GM19468 (cell line): Measurements from ENCODE around the gene ZFP90.
"Not testable (repeated sequence)": the region's sequence is repeated elsewhere in the genome, so short reads cannot be mapped to it uniquely, and the experiment has no call there.

Source experiments
- ATAC-seq: cut with Tn5 transposase; IDR thresholded peaks from one replicate; pipeline ENCODE4 v1.9.1; 2021; ENCODE audit warnings: mild to moderate bottlenecking, moderate library complexity, moderate number of reproducible peaks; ENCODE audit not compliant: unreplicated experiment; ENCODE audit errors: extremely low read depth

The ZFP90 gene

GRCh38 chr16:68538880-68539701 lies at the start of gene ZFP90:
Gene ZFP90, plus strand, starts transcription at chr16:68539291. Its CDS starts 502 bp downstream, at chr16:68539793.
- ATAC-seq, result peak; percentile 78

- ATAC-seq, result no peak
Measured at GRCh38 chr16:68490358-68490757, 48.7 kb upstream of the ZFP90 start.

GRCh38 chr16:68490829-68491575 lies 48.1 kb upstream of the ZFP90 start:
- ATAC-seq, result no peak

DNA sequence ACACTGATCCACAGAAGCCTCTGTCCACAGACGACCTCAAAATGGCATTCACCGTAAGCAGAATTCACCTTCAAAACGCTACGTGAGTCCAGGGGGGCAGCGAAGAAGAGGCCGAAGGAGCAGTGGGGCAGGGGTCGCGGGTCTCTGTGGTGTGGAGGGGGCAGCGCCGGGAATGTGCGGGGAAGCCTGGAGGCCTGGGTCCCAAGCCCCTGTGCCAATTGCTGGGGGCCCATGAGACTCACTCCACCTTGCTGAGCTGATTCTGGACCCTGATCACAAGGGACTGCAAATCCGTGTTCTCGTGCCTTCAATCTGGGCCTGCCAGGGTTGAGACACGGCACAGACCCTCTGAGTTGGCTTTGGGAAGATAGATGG lies 47.5 kb upstream of the ZFP90 start:
- ATAC-seq, result no peak

GRCh38 chr16:68492151-68492542 lies 46.9 kb upstream of the ZFP90 start:
- no peak for ATAC-seq

- no peak for ATAC-seq
Measured at GRCh38 chr16:68492543-68493411, 46.3 kb upstream of the ZFP90 start.

- no peak for ATAC-seq
Measured at GRCh38 chr16:68493412-68494070, 45.5 kb upstream of the ZFP90 start.

DNA sequence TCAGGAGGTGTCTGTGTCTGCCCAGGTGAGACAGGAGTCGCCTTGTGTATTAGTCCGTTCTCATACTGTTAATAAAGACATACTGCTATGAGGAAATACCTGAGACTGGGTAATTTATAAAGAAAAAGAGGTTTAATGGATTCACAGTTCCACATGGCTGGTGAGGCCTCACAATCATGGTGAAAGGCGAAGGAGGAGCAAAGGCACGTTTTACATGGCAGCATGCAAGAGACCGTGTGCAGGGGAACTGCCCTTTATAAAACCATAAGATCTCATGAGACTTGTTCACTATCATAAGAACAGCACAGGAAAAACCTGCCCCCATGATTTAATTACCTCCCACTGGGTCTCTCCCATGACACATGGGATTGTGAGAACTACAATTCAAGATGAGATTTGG lies 44.8 kb upstream of the ZFP90 start:
- ATAC-seq, result not testable (repeated sequence)

- ATAC-seq, result no peak
Measured at GRCh38 chr16:68496689-68497088, 42.4 kb upstream of the ZFP90 start.

DNA sequence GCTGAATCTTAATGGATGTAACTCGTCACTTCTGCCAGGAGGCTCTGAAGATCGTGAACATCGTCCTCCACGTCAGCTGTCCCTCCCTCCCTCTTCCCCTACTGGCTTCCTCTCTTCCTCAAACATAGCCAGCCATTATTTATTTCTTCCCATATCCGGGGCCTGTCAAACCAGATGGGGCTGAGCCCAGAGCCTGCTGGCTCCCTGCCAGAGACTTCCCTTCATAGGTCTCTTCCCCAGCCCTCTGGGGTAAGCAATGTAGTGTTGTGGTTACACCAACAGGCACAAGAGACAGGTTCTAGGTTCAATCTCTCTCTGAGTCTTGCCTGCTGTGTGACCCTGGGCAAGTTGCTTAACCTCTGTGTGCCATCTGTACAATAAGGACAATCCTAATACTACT lies 40.1 kb upstream of the ZFP90 start:
- no peak for ATAC-seq

DNA sequence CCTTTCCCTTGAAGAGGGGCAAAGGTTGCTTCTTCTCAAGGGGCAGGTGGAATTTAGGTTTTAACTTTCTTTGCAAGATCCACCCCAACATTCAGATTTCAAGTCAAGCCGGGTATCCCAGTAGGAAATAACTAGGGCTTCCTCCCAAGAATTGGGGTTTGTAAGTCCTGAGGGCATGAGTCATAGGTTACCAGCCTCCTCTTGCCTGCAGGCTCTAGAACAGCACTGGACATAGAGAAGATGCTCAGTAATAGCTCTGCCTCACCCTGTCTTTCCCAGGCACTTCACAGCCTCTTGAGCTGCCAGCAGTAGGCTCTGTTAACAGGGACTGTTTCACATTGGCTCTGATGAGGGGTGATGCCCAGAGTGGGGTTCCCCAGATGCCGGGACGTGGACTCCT lies 35.8 kb upstream of the ZFP90 start:
- no peak for ATAC-seq

GRCh38 chr16:68504066-68504465 lies 35.0 kb upstream of the ZFP90 start:
- ATAC-seq, result no peak

- ATAC-seq, result no peak
Measured at GRCh38 chr16:68506331-68507053, 32.6 kb upstream of the ZFP90 start.

- no peak for ATAC-seq
Measured at GRCh38 chr16:68508013-68508412, 31.1 kb upstream of the ZFP90 start.

DNA sequence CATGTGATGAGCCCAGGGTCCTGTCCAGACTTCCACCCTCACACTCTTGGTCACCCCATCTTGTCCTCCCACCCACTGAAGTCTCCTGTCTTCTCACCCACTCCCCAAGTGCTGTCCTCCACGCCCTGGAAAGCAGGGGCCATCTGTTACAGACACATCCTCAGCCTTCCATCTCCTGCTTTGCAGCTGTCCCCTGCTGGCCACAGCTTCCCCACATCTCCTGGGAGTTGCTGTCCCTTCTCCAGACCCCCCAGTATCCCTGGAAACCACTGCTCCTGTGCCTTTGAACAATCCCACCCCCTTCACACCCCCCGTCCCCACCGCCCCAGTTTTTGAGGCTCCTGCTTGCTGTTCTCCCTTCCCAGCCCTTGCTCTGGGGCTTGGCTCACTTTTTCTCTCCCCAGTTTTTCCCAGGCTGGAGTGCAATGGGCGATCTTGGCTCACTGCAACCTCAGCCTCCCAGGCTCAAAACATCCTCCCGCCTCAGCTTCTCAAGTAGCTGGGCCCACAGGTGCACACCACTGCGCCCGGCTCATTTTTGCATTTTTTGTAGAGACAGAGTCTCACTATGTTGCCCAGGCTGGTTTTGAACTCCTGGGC lies 30.4 kb upstream of the ZFP90 start:
- no peak for ATAC-seq

- no peak for ATAC-seq
Measured at GRCh38 chr16:68509381-68509780, 29.7 kb upstream of the ZFP90 start.

DNA sequence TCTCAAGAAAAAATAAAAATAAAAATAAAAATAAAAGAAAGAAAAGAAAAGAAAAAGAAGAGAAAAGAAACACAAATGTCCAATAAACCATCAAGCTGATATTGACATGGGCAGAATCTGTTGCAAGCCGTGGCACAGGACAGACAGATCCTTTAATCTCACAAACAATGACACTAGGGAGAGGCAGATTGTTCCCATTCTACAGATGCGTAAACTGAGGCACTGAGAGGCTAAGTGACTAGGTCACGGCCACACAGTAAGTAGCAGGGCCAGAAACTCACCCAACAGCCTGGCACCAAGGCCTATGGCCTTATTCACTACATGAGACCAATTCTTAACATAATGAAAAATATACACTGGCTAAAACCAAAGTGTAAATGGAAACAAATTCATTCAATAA lies 28.3 kb upstream of the ZFP90 start:
- ATAC-seq, result no peak

GRCh38 chr16:68512183-68512582 lies 26.9 kb upstream of the ZFP90 start:
- no peak for ATAC-seq

DNA sequence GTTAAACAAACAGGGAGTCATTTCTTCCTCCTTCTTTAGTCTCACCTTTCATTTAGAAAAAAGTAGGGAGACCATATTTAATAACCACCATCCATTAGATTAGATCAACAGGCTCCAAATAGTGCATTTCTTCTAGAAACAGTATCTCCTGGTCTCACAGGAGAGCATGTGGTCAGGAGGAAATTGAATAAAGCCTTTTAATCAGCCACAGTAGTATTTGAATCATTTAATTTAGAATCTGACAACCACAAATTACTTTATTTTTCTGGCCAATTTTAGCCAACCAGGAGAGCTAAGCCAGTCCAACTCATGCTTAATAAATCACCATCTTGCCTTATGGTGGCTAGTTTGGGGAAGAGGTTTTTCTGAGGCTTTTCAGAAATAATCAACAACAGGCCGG lies 26.3 kb upstream of the ZFP90 start:
- no peak for ATAC-seq
